HCT116 (cell line): Measurements from ENCODE around the gene SLCO4A1. TPM values are rescaled to one million over a fixed set of nuclear protein-coding genes. Genes with fewer than 3 reads are reported as not detected.

ENCODE experiments used
- ATAC-seq: fragments of 200-7000 bp; cut with Tn5 transposase; 2 replicates; pipeline ENCODE4 v1.9.1; 2020; ENCODE audit warnings: mild to moderate bottlenecking, moderate library complexity
- BruUV-seq: library from RNA; stranded (reverse); fragments of 400-500 nt; replicated peaks from 2 replicates; lab custom pipeline; 2021; lab: Mats Ljungman, UMichigan
- CTCF ChIA-PET: fragments of 300-600 bp; sonication (Branson Sonifier 250); formaldehyde crosslinking; loops from one replicate; lab custom pipeline; 2021; ENCODE audit warnings: antibody characterized with exemption; lab: Charles Lee
- POLR2A ChIA-PET: fragments of 300-600, 350-600 bp; sonication (Branson Sonifier 250); formaldehyde crosslinking; loops from one replicate; lab custom pipeline; 2021; ENCODE audit warnings: antibody characterized with exemption; lab: Charles Lee
- RAD21 ChIA-PET, 2 experiments: fragments of 300-600 bp; sonication (Branson Sonifier 250); formaldehyde crosslinking; loops; one replicate each; lab custom pipeline; 2023; ENCODE audit warnings: low total read pairs in 2 of 2; ENCODE audit not compliant: uncharacterized antibody in 2 of 2, unreplicated experiment in 2 of 2, low non-redundant PET in 1 of 2; lab: Charles Lee
- DNase-seq: peaks from one replicate; pipeline ENCODE4 v3.0.0-alpha.2; 2010; ENCODE audit warnings: low read depth, low spot score
- H2AFZ ChIP-seq: fragments of 200-600 bp; shearing (Covaris generic), sonication (generic); 2 replicates; pipeline ENCODE4 v1.6.1; 2017; ENCODE audit warnings: low read depth, mixed run types, mixed read lengths, antibody characterized with exemption, low read length; ENCODE audit not compliant: poor library complexity, severe bottlenecking
- H3K27ac ChIP-seq: 2 replicates; pipeline ENCODE4 v1.5.1; 2012; ENCODE audit warnings: low read depth, low read length
- H3K27me3 ChIP-seq: fragments of 200-600 bp; sonication (generic); 2 replicates; pipeline ENCODE4 v1.6.1; 2016; ENCODE audit warnings: mixed run types, low read length, mixed read lengths; ENCODE audit not compliant: insufficient read depth
- H3K36me3 ChIP-seq, 2 experiments: fragments of 200-500 bp in 1 of 2; fragments of 200-600 bp in 1 of 2; sonication (Bioruptor generic) in 1 of 2; sonication (generic) in 1 of 2; 2 replicates each; pipeline versions ENCODE4 v1.5.1 to v1.6.1; 2014 to 2016; ENCODE audit warnings: low read length in 2 of 2, inconsistent platforms in 1 of 2, mixed read lengths in 1 of 2, mixed run types in 1 of 2; ENCODE audit not compliant: insufficient read depth in 2 of 2, control insufficient read depth in 1 of 2
- H3K4me1 ChIP-seq, 2 experiments: fragments of 200-600 bp in 1 of 2; sonication (generic) in 1 of 2; 2 replicates each; pipeline versions ENCODE4 v1.5.1 to v1.6.1; 2012 to 2017; ENCODE audit warnings: low read length in 2 of 2, inconsistent platforms in 1 of 2, mild to moderate bottlenecking in 1 of 2, mixed read lengths in 1 of 2, mixed run types in 1 of 2, moderate library complexity in 1 of 2; ENCODE audit not compliant: insufficient read depth in 2 of 2, control insufficient read depth in 1 of 2
- H3K4me2 ChIP-seq: fragments of 200-600 bp; sonication (generic); 2 replicates; pipeline ENCODE4 v1.6.1; 2017; ENCODE audit warnings: mixed run types, low read length, mixed read lengths
- H3K4me3 ChIP-seq, 2 experiments: fragments of 200-600 bp in 1 of 2; sonication (generic) in 1 of 2; replicated peaks in 1 of 2; 2 replicates each; pipeline ENCODE4 v1.5.1; 2011 to 2016; ENCODE audit warnings: low read length in 2 of 2, control low read depth in 1 of 2, low read depth in 1 of 2, mild to moderate bottlenecking in 1 of 2, mixed read lengths in 1 of 2, mixed run types in 1 of 2
- H3K79me2 ChIP-seq: fragments of 200-600 bp; sonication (generic); 2 replicates; pipeline ENCODE4 v1.6.1; 2017; ENCODE audit warnings: mild to moderate bottlenecking, mixed run types, low read length, moderate library complexity, mixed read lengths; ENCODE audit not compliant: insufficient read depth
- H3K9ac ChIP-seq: fragments of 200-600 bp; sonication (generic); 2 replicates; pipeline ENCODE4 v1.6.1; 2016; ENCODE audit warnings: low read length, mixed read lengths
- H3K9me2 ChIP-seq: fragments of 200-600 bp; sonication (generic), shearing (Covaris generic); 2 replicates; pipeline ENCODE4 v1.6.1; 2017; ENCODE audit warnings: mixed run types, mild to moderate bottlenecking, moderate library complexity; ENCODE audit not compliant: insufficient read depth
- H3K9me3 ChIP-seq, 2 experiments: fragments of 200-500 bp in 1 of 2; fragments of 200-600 bp in 1 of 2; sonication (Bioruptor generic) in 1 of 2; sonication (generic) in 1 of 2; 2 replicates each; pipeline ENCODE4 v1.6.1; 2014 to 2017; ENCODE audit warnings: low read length in 2 of 2, mixed read lengths in 2 of 2, inconsistent platforms in 1 of 2, low read depth in 1 of 2, mild to moderate bottlenecking in 1 of 2, mixed run types in 1 of 2, moderate library complexity in 1 of 2; ENCODE audit not compliant: control insufficient read depth in 1 of 2, insufficient read depth in 1 of 2
- H4K20me1 ChIP-seq: fragments of 200-600 bp; sonication (generic), shearing (Covaris generic); 2 replicates; pipeline ENCODE4 v1.6.1; 2017; ENCODE audit warnings: mixed run types, mild to moderate bottlenecking, moderate library complexity; ENCODE audit not compliant: insufficient read depth
- ATF3 ChIP-seq: IDR thresholded peaks from 2 replicates; pipeline ENCODE4 v1.6.1; 2012
- CEBPB ChIP-seq: IDR thresholded peaks from 2 replicates; pipeline ENCODE4 v1.6.1; 2012; ENCODE audit warnings: low read depth
- EZH2phosphoT487 ChIP-seq: fragments of 200-600 bp; IDR thresholded peaks from 2 replicates; pipeline ENCODE4 v1.6.1; 2018; ENCODE audit warnings: antibody characterized with exemption, borderline replicate concordance
- JUND ChIP-seq: IDR thresholded peaks from 2 replicates; pipeline ENCODE4 v1.6.1; 2012
- REST ChIP-seq: IDR thresholded peaks from 2 replicates; pipeline ENCODE4 v1.6.1; 2012; ENCODE audit warnings: low read depth
- SP1 ChIP-seq: IDR thresholded peaks from 2 replicates; pipeline ENCODE4 v1.6.1; 2012; ENCODE audit warnings: low read depth
- SRF ChIP-seq: IDR thresholded peaks from 2 replicates; pipeline ENCODE4 v1.6.1; 2012; ENCODE audit warnings: low read depth
- ZNF274 ChIP-seq: fragments of 200-500 bp; sonication (Bioruptor generic); IDR thresholded peaks from 2 replicates; pipeline ENCODE4 v1.6.1; 2014; ENCODE audit warnings: mild to moderate bottlenecking, low read depth, low read length, inconsistent platforms
- intact Hi-C: fragments of 100-400 bp; cut with micrococcal nuclease; formaldehyde crosslinking; loops from 2 replicates; pipeline ENCODE4 v1.10.0; 2022
- total RNA-seq: library from RNA; stranded (reverse); gene quantifications from one replicate; pipeline ENCODE4 v1.2.1, GENCODE V29; 2021; ENCODE audit not compliant: unreplicated experiment

Gene SLCO4A1
- total RNA-seq, 1 experiment from 2014 or later, result 107 TPM

- Histone ChIP-seq H3K4me2 (no peak overlapping the region), H3K9me2 (no peaks in the 10 kb centered on the region), H3K4me1 (peaks cover 6 to 17% of the 10 kb centered on the region in 2 experiments), H3K9me3 (no peaks in the 10 kb centered on the region), H3K36me3 (no peaks in the 10 kb centered on the region), H2AFZ (no peak overlapping the region), H3K9ac (no peak overlapping the region), H3K27ac (no peak overlapping the region), H3K4me3 (no peak overlapping the region), H3K79me2 (no peaks in the 10 kb centered on the region), H3K27me3 (no peaks in the 10 kb centered on the region), H4K20me1 (no peaks in the 10 kb centered on the region)
- intact Hi-C loops, result no loop called here
- no peak for TF ChIP-seq REST
- RAD21 ChIA-PET, result no interaction called here
- DNase-seq, result no peak
- CTCF ChIA-PET, result no interaction called here
- ATAC-seq, result no peak
- no TSS peak for BruUV-seq
- POLR2A ChIA-PET, result interaction anchor here (0.9 kb wide), 1 partner anchor 13 kb away, joined by 4 read pairs; no protein-coding TSS in a partner anchor
These were observed 5.2 kb upstream of the SLCO4A1 start for GRCh38 chr20:62637110-62637509.

- H3K4me3 ChIP-seq, result no peak overlapping the region
- ChIA-PET RAD21 (no interaction called here), CTCF (no interaction called here), POLR2A (interaction anchor here (0.9 kb wide), 1 partner anchor 14 kb away, joined by 4 read pairs; no protein-coding TSS in a partner anchor)
- DNase-seq (no peak), ATAC-seq (no peak)
- no TSS peak for BruUV-seq
- peaks cover 6 to 17% of the 10 kb centered on the region in 2 experiments for H3K4me1 ChIP-seq
- H3K79me2 ChIP-seq, result peaks cover 3% of the 10 kb centered on the region
- intact Hi-C loops, result no loop called here
- H3K9me2 ChIP-seq, result no peaks in the 10 kb centered on the region
- H3K27ac ChIP-seq, result no peak overlapping the region
- no peaks in the 10 kb centered on the region for H3K9me3 ChIP-seq
- H2AFZ ChIP-seq, result no peak overlapping the region
- TF ChIP-seq ATF3 (no peak), JUND (no peak), REST (no peak), SP1 (no peak), SRF (no peak), EZH2phosphoT487 (no peak), CEBPB (no peak), ZNF274 (no peak)
- H3K4me2 ChIP-seq, result no peak overlapping the region
- no peak overlapping the region for H3K9ac ChIP-seq
- H4K20me1 ChIP-seq, result no peaks in the 10 kb centered on the region
- no peaks in the 10 kb centered on the region for H3K27me3 ChIP-seq
- H3K36me3 ChIP-seq, result no peaks in the 10 kb centered on the region
These were observed 4.7 kb upstream of the SLCO4A1 start for GRCh38 chr20:62637521-62638054.
